Nephron (organoid): ENCODE results near the gene SENP7.

ENCODE experiments used
- H3K27ac Mint-ChIP-seq, 3 experiments: 2 replicates each; pipeline ENCODE4 v1.8.0; 2020; ENCODE audit warnings: mixed read lengths in 3 of 3, mild to moderate bottlenecking in 2 of 3, moderate library complexity in 1 of 3
- H3K27me3 Mint-ChIP-seq: 2 replicates; pipeline ENCODE4 v1.8.0; 2021; ENCODE audit warnings: low read depth, mild to moderate bottlenecking, moderate library complexity, mixed read lengths
- H3K36me3 Mint-ChIP-seq: 2 replicates; pipeline ENCODE4 v1.8.0; 2020; ENCODE audit warnings: low read depth, mixed read lengths
- H3K4me1 Mint-ChIP-seq: 2 replicates; pipeline ENCODE4 v1.8.0; 2020; ENCODE audit warnings: mixed read lengths
- H3K4me3 Mint-ChIP-seq, 3 experiments: 2 replicates each; pipeline ENCODE4 v1.8.0; 2020; ENCODE audit warnings: mild to moderate bottlenecking in 3 of 3, mixed read lengths in 3 of 3, moderate library complexity in 2 of 3
- H3K9me3 Mint-ChIP-seq: 2 replicates; pipeline ENCODE4 v1.8.0; 2020; ENCODE audit warnings: mixed read lengths
- TF ChIP-seq, protein P1 (sequence below), 3 experiments: fragments of 200-600 bp; sonication (generic); IDR thresholded peaks; one replicate each; pipeline ENCODE4 v1.5.0; 2021; ENCODE audit warnings: antibody characterized with exemption in 3 of 3; ENCODE audit not compliant: unreplicated experiment in 3 of 3

Gene SENP7

DNA sequence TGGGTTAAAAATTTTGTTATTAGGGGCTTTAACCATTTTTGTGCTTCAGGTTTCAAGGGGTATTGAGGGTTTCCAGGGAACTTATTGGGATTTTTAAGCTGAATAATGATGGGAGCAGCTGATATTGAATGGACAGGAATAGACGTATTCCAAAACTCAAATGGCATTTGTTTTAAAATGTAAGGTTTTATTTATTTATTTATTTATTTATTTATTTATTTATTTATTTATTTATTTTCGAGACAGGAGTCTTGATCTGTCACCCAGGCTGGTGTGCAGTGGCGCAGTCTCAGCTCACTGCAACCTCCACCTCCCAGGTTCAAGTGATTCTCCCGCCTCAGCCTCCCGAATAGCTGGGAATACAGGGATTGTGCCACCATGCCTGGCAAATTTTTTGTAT, 22.2 kb upstream of the SENP7 start:
- Mint-ChIP-seq H3K4me1 (no peaks in the 10 kb centered on the region), H3K27me3 (peaks cover 13% of the 10 kb centered on the region), H3K36me3 (no peaks in the 10 kb centered on the region), H3K27ac (no peak overlapping the region), H3K4me3 (no peak overlapping the region), H3K9me3 (peaks cover 4% of the 10 kb centered on the region)
- TF ChIP-seq, protein P1, sequence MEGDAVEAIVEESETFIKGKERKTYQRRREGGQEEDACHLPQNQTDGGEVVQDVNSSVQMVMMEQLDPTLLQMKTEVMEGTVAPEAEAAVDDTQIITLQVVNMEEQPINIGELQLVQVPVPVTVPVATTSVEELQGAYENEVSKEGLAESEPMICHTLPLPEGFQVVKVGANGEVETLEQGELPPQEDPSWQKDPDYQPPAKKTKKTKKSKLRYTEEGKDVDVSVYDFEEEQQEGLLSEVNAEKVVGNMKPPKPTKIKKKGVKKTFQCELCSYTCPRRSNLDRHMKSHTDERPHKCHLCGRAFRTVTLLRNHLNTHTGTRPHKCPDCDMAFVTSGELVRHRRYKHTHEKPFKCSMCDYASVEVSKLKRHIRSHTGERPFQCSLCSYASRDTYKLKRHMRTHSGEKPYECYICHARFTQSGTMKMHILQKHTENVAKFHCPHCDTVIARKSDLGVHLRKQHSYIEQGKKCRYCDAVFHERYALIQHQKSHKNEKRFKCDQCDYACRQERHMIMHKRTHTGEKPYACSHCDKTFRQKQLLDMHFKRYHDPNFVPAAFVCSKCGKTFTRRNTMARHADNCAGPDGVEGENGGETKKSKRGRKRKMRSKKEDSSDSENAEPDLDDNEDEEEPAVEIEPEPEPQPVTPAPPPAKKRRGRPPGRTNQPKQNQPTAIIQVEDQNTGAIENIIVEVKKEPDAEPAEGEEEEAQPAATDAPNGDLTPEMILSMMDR (IDR thresholded peaks at IDR 0.05; ENCODE audit: unreplicated experiment in 3 of 3), result no peak

DNA sequence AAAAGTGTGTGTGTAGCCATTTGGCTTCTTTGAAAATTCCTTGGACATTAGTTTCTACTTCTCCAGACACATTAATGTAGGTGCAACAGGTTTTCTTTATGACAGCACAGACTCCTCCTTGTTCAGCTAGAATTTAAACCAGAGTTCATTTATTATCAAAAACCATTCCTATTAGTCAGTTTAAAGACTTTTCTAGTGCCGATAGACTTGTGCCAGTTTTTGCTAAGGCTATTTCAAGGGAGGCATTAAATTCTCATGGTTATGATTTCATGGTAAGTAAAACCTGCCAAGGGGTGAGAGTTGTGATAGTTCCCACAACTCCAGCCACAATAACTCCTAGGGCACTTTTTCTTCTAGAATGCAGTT, 20.6 kb upstream of the SENP7 start:
- TF ChIP-seq, protein P1 (IDR thresholded peaks at IDR 0.05; ENCODE audit: unreplicated experiment in 3 of 3), result no peak
- Mint-ChIP-seq H3K27ac (no peak overlapping the region), H3K4me1 (no peaks in the 10 kb centered on the region), H3K4me3 (no peak overlapping the region), H3K27me3 (peaks cover 10% of the 10 kb centered on the region), H3K9me3 (no peaks in the 10 kb centered on the region), H3K36me3 (no peaks in the 10 kb centered on the region)

DNA sequence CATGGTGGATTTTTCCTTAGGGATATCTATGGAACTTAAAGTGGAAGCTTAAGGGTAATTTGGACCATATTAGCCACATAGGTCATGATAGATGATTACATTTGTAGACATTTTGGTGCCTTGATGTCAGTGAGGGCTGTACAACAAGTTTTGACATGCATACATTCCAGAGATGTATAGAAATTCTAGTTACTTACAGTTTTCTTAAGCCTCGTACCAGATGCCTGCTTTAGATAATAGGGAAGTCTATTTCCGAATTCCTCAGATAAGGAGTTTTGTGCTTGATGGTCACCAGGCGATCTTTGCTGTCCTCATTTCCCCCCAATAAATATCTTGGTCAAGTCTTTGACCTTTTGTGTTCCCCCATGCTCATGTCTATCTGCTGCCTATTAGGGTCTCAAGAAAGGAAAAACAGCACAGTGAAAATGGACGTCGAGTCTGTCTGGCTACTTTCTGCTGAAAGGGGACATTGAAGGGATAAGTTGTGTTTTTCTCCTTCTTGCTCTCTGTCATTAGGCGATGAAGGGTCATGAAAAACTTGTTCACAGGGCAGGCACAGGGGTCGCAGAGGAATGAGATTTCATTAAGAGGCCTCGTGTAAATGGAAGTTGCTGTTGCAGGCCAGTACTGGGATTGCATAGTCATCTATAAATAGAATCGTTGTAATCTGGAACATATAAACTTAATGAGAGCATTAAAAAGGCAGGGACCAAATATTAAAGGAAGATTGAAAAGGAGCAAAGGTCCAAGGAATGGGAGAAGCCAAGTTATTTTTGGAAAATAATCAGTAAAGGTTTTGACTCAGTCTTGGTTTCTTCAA, 20.0 kb upstream of the SENP7 start:
- no peaks in the 10 kb centered on the region for H3K9me3 Mint-ChIP-seq
- H3K27ac Mint-ChIP-seq, result no peak overlapping the region
- TF ChIP-seq, protein P1 (IDR thresholded peaks at IDR 0.05; ENCODE audit: unreplicated experiment in 3 of 3), result no peak
- H3K36me3 Mint-ChIP-seq, result no peaks in the 10 kb centered on the region
- no peak overlapping the region for H3K4me3 Mint-ChIP-seq
- H3K27me3 Mint-ChIP-seq, result peaks cover 10% of the 10 kb centered on the region
- H3K4me1 Mint-ChIP-seq, result no peaks in the 10 kb centered on the region

DNA sequence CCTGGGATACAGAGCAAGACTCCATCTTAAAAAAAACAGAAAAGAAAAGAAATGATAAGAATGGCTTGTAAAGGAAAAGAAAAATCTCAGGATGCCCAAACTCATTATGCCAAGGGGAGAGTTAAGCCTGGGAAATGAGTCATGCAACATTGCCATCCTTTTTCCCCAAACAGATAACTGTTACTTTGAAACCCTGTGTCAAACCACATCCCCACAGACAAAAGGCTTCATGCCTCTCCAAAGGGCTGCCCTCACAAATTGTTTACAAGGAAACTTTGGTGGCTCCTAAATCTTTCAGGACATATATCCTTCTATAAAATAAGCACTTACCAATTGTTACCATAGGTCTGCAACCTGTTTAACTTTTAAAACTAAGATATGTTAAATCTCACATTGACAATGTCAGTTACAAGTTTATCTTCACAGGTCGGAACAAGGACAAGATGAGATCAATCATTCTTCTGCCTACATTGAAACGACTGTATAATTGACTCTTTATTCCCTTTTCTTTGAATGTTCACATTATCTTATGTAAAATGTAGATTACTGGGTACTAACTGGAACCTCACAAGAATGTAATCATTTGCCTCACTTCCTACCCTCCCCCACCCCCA, 18.6 kb upstream of the SENP7 start:
- no peaks in the 10 kb centered on the region for H3K4me1 Mint-ChIP-seq
- no peaks in the 10 kb centered on the region for H3K9me3 Mint-ChIP-seq
- no peak overlapping the region for H3K4me3 Mint-ChIP-seq
- TF ChIP-seq, protein P1 (IDR thresholded peaks at IDR 0.05; ENCODE audit: unreplicated experiment in 3 of 3), result no peak
- H3K27ac Mint-ChIP-seq, result no peak overlapping the region
- H3K27me3 Mint-ChIP-seq, result peaks cover 6% of the 10 kb centered on the region
- no peaks in the 10 kb centered on the region for H3K36me3 Mint-ChIP-seq

DNA sequence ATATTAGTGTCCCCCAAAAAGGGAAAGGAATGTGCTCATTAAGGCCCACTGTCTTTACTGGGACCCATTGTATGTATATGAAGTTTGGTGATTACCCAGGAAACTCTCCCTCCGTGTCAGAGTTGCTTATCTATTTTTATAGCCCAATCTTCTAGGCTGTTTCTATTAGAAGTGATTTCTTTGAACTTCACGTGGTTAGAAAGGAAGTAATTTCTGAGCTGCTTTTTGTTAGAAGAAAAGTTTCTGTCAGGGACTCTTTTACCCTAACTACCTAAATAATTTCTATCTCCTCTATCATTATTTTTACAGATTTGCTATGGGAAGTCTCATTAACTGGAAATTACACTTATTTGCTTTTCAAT, 17.7 kb upstream of the SENP7 start:
- Mint-ChIP-seq H3K4me3 (no peak overlapping the region), H3K36me3 (no peaks in the 10 kb centered on the region), H3K27me3 (peaks cover 3% of the 10 kb centered on the region), H3K9me3 (no peaks in the 10 kb centered on the region), H3K4me1 (no peaks in the 10 kb centered on the region), H3K27ac (no peak overlapping the region)
- TF ChIP-seq, protein P1 (IDR thresholded peaks at IDR 0.05; ENCODE audit: unreplicated experiment in 3 of 3), result no peak
